Fibroblast of the aortic adventitia (primary cell): Measurements from ENCODE around the gene SIRT3. TPM values are rescaled to one million over a fixed set of nuclear protein-coding genes. Genes with fewer than 3 reads are reported as not detected.

Experiments used
- DNase-seq: peaks from one replicate; pipeline ENCODE4 v3.0.0-alpha.2; 2010; ENCODE audit warnings: low read depth
- H3K4me3 ChIP-seq: 2 replicates; pipeline ENCODE4 v1.5.1; 2011; ENCODE audit warnings: low read depth, mild to moderate bottlenecking, control low read depth, low read length, moderate library complexity
- total RNA-seq: library from RNA; depleted of rRNA; stranded (reverse); fragments of >200 nt; gene quantifications from 2 replicates; pipeline ENCODE4 v1.2.3, GENCODE V29; 2012; ENCODE audit warnings: low replicate concordance
- TF ChIP-seq, protein P1 (sequence below): IDR thresholded peaks from 2 replicates; pipeline ENCODE4 v1.5.1; 2011; ENCODE audit warnings: mild to moderate bottlenecking, low read length, control low read depth, inconsistent platforms; ENCODE audit not compliant: insufficient read depth

The SIRT3 gene
- total RNA-seq, 1 donor: 8.2 TPM

DNA sequence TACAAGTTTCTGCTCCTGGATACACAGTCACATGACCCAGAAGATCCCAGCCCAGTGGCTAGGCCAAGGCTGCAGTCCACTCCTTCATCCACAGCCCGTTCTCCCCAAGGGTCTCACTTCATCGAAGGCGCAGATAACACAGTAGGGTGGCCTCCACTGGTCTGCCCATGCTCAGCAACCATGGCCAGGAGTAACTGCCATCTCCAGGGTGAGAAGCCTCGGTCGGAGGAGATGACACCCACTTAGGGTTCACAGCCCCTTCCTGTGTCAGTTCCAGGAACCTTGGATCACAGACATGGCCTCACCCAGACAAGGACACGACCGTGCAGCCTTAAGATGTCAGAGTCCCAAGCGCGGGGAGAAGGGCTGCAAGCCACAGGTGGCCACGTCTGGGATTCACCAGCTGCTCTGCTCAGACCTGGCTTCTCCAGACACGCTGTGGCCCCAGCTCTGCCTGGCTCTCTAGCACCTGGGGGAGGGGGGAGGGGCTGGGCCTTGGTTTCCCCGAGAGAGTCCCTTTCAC lies 31.5 kb downstream of the SIRT3 start:
- DNase-seq: no peak
- H3K4me3 ChIP-seq: no peak overlapping the region
- TF ChIP-seq, protein P1, sequence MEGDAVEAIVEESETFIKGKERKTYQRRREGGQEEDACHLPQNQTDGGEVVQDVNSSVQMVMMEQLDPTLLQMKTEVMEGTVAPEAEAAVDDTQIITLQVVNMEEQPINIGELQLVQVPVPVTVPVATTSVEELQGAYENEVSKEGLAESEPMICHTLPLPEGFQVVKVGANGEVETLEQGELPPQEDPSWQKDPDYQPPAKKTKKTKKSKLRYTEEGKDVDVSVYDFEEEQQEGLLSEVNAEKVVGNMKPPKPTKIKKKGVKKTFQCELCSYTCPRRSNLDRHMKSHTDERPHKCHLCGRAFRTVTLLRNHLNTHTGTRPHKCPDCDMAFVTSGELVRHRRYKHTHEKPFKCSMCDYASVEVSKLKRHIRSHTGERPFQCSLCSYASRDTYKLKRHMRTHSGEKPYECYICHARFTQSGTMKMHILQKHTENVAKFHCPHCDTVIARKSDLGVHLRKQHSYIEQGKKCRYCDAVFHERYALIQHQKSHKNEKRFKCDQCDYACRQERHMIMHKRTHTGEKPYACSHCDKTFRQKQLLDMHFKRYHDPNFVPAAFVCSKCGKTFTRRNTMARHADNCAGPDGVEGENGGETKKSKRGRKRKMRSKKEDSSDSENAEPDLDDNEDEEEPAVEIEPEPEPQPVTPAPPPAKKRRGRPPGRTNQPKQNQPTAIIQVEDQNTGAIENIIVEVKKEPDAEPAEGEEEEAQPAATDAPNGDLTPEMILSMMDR: no peak

DNA sequence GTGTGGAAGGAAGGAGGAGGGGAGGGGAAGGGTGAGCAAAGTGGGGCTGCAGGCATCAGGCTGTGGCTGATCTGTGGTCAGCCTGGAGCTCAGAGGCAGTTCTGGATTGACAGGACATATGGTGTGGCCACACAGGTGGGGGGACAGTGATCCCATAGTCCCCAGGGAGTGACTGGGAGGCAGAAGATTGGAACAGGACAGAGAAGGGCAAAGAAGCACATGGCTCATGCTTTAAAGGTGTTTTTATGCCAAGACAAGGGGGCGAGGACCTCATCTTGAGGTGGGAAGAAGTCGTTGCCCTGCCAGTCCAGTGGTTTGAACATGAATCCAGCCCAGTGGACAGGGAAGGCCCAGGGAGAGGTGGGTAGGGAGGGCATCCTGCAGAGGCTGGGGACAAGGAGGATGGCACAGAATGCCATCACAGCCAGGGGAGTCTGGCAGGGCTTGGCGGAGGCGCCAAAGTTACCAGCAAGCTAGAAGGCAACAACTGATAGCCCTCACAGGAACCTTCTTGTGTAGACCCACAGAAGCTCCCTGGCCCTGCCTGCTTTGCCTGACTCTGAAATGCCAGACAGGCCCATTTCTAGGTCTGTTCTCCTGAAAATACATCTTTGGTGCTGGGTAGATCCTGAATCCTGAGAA lies 32.1 kb downstream of the SIRT3 start:
- no peak for DNase-seq
- TF ChIP-seq, protein P1: no peak
- H3K4me3 ChIP-seq: no peak overlapping the region

DNA sequence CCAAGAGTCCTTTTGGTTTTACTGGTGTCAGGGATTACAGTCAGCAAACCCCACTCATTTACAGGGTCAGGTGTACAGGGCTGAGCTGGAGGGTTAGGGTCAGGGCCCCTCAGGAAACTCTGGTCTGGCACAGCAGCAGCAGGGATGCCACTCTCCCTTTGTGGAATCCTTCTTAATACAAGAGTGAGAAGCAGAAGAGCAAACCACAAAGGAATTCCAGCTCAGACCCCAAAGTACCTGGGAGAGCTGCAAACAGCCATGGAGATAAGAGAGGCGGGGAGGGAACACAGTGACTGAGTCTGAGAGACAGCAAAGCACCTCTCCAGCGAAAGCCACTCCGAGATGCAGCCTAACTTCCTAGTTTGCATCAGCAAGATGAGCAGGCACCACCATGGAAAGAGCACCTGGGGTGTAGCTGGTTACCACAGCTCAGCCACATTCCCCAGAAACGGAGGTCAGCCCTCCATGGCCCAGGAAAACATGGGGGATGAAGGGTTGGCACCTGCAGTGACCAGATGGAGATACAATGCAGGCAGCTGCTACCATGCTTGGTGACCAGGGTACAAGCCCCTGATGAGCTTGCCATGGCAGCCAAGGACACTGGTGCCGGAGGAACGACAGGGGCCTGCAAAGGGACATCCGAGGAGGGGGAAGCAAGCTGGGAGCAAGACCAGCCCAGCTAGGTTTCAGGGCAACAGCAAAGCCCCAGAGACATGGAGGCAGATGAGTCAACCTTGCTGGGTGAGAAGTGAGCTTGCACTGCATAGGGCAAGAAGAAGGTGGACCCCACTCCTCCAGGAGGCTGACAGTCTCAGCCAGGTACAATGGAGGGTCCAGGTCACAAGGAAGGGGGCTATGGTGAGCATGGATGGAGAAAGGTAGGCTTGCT lies 32.8 kb downstream of the SIRT3 start:
- no peak for DNase-seq
- TF ChIP-seq, protein P1: no peak
- H3K4me3 ChIP-seq: no peak overlapping the region

DNA sequence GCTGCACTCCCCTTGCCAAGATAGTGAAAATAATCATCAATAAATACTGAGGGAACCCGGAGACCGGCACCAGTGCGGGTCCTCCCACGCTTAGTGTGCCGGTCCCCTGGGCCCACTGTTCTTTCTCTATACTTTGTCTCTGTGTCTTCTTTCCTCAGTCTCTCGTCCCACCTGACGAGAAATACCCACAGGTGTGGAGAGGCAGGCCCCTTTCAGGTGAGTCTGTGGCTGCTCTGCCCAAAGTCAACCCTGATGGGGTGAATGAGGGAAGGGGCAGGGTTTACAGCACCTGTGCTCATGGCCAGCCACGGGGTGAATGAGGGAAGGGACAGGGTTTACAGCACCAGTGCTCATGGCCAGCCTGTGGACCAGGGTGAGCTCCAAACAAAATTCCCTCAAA lies 33.7 kb downstream of the SIRT3 start:
- no peak overlapping the region for H3K4me3 ChIP-seq
- no peak for DNase-seq
- TF ChIP-seq, protein P1: no peak

DNA sequence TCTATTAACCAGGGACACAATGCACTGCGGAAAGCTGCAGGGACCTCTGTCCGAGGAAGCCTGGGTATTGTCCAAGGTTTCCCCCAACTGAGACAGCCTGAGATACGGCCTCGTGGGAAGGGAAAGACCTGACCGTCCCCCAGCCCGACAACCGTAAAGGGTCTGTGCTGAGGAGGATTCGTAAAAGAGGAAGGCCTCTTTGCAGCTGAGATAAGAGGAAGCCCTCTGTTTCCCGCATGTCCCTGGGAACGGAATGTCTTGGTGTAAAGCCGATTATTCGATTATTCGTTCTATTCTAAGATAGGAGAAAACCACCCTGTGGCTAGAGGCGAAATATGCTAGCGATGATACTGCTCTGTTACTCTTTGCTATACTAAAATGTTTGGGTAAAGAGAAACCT lies 34.2 kb downstream of the SIRT3 start:
- TF ChIP-seq, protein P1: no peak
- DNase-seq: no peak

DNA sequence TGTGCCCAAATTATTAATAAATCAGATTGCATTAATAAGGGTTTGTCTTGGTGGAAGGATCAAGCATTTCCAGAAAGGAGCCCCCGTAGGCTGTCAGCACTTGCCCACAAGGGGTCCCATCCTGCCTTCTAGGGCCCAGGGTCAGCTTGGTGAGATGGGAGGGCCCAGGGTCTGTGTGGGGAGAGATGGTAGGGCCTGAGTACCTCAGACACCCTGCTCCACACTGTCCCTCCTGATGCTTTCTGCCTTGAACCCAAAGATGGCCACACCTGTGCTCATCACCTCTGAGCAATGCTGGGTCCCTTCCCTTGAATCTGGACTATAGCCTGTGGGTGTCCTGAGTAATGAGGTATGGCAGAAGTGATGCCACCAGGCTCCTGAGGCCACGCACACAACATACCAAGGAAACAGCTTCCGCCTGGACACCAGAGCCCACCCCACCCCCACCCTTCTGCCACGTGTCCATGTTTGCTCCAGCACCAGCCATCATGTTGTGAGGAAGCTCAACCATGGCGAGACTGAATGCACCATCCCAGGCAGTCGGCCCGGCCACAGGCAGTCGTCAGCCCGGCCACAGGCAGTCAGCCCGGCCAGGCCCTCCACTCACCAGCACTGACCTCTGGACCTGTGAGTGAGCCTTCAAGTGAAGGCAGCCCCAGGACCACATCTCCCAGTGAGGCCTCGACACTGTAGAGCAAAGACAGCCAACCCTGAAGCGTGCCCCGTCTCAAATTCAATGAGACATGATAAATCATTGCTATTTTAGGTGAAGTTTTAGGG lies 35.7 kb downstream of the SIRT3 start:
- TF ChIP-seq, protein P1: no peak
- DNase-seq: no peak
- no peak overlapping the region for H3K4me3 ChIP-seq

More for the DNA sequence above, 34.2 kb downstream of the SIRT3 start:
- no peak overlapping the region for H3K4me3 ChIP-seq
